T-helper 1 cell treated with Interleukin-12 subunit alpha and Interleukin-12 subunit beta and Interleukin-4 antibody, amounts not matched to agents 30 μg/mL and 1 μg/mL, for 36 hours (primary cell): Measurements from ENCODE around the gene ZNF300.
A peak's percentile ranks its signal among the peaks of the same experiment; 100 is the strongest.
"Not testable (repeated sequence)": the region's sequence is repeated elsewhere in the genome, so short reads cannot be mapped to it uniquely, and the experiment has no call there.

Experiments
- H3K27ac Mint-ChIP-seq: one replicate; pipeline ENCODE4 v1.8.0; 2021; ENCODE audit warnings: mild to moderate bottlenecking, mixed read lengths
- H3K27me3 Mint-ChIP-seq: one replicate; pipeline ENCODE4 v1.8.0; 2021; ENCODE audit warnings: low read depth, mixed read lengths
- H3K36me3 Mint-ChIP-seq: one replicate; pipeline ENCODE4 v1.8.0; 2021; ENCODE audit warnings: low read depth, mixed read lengths
- H3K4me1 Mint-ChIP-seq: one replicate; pipeline ENCODE4 v1.8.0; 2021; ENCODE audit warnings: low read depth, mixed read lengths
- H3K4me3 Mint-ChIP-seq: one replicate; pipeline ENCODE4 v1.8.0; 2021; ENCODE audit warnings: mild to moderate bottlenecking, moderate library complexity, mixed read lengths
- H3K9me3 Mint-ChIP-seq: one replicate; pipeline ENCODE4 v1.8.0; 2021; ENCODE audit warnings: mixed read lengths

Gene ZNF300

GRCh38 chr5:150856700-150857099 lies 48.1 kb downstream of the ZNF300 start:
- H3K27ac Mint-ChIP-seq, H3K27me3 Mint-ChIP-seq, H3K4me1 Mint-ChIP-seq, H3K4me3 Mint-ChIP-seq, H3K36me3 Mint-ChIP-seq: not testable (repeated sequence)
- H3K9me3 Mint-ChIP-seq, result peaks cover 12% of the 10 kb centered on the region

GRCh38 chr5:150853561-150853960 lies 51.2 kb downstream of the ZNF300 start:
- Mint-ChIP-seq H3K4me1 (peaks cover 5% of the 10 kb centered on the region), H3K4me3 (no peak overlapping the region), H3K27me3 (no peaks in the 10 kb centered on the region), H3K9me3 (no peaks in the 10 kb centered on the region), H3K27ac (no peak overlapping the region), H3K36me3 (no peaks in the 10 kb centered on the region)

GRCh38 chr5:150851039-150851438 lies 53.7 kb downstream of the ZNF300 start:
- no peak overlapping the region for H3K27ac Mint-ChIP-seq
- peaks cover 6% of the 10 kb centered on the region for H3K9me3 Mint-ChIP-seq
- H3K36me3 Mint-ChIP-seq, result peaks cover 2% of the 10 kb centered on the region
- no peaks in the 10 kb centered on the region for H3K27me3 Mint-ChIP-seq
- H3K4me1 Mint-ChIP-seq, result peaks cover 21% of the 10 kb centered on the region
- no peak overlapping the region for H3K4me3 Mint-ChIP-seq

GRCh38 chr5:150848271-150848670 lies 56.5 kb downstream of the ZNF300 start:
- Mint-ChIP-seq H3K27me3 (no peaks in the 10 kb centered on the region), H3K4me1 (peaks cover 23% of the 10 kb centered on the region), H3K36me3 (peaks cover 2% of the 10 kb centered on the region), H3K27ac (no peak overlapping the region), H3K4me3 (no peak overlapping the region), H3K9me3 (peaks cover 6% of the 10 kb centered on the region)

- H3K9me3 Mint-ChIP-seq, result peaks cover 6% of the 10 kb centered on the region
- H3K36me3 Mint-ChIP-seq, result peaks cover 2% of the 10 kb centered on the region
- H3K4me3 Mint-ChIP-seq, result peak overlapping the region; percentile 84
- H3K27ac Mint-ChIP-seq, result peak overlapping the region; percentile 86
- H3K4me1 Mint-ChIP-seq, result peaks cover 23% of the 10 kb centered on the region
- no peaks in the 10 kb centered on the region for H3K27me3 Mint-ChIP-seq
These were observed 57.5 kb downstream of the ZNF300 start for GRCh38 chr5:150847334-150847695.

GRCh38 chr5:150846654-150847333 lies 58.0 kb downstream of the ZNF300 start:
- Mint-ChIP-seq H3K27me3 (no peaks in the 10 kb centered on the region), H3K27ac (peak overlapping the region; percentile 86), H3K9me3 (peaks cover 6% of the 10 kb centered on the region), H3K4me1 (peaks cover 23% of the 10 kb centered on the region), H3K4me3 (peak overlapping the region; percentile 84), H3K36me3 (peaks cover 2% of the 10 kb centered on the region)

- Mint-ChIP-seq H3K4me3 (peak within 1 kb of the TSS; percentile 84), H3K27ac (peak within 1 kb of the TSS; percentile 86), H3K4me1 (peaks cover 23% of the 10 kb centered on the region)
- H3K9me3 Mint-ChIP-seq, H3K27me3 Mint-ChIP-seq, H3K36me3 Mint-ChIP-seq: not testable (repeated sequence)
These were observed 58.5 kb downstream of the ZNF300 start, which contains the start of gene IRGM for GRCh38 chr5:150846308-150846653. TSS of gene IRGM (plus strand) at chr5:150846521. CDS start at chr5:150848124, 1,603 bp downstream.

- H3K36me3 Mint-ChIP-seq, H3K27ac Mint-ChIP-seq, H3K4me3 Mint-ChIP-seq, H3K27me3 Mint-ChIP-seq, H3K9me3 Mint-ChIP-seq: not testable (repeated sequence)
- peaks cover 21% of the 10 kb centered on the region for H3K4me1 Mint-ChIP-seq
These were observed 59.5 kb downstream of the ZNF300 start for GRCh38 chr5:150845185-150845859.
